Measurements from ENCODE around the gene ADARB1.

GRCh38 chr21:45084121-45084520 lies 9.7 kb downstream of the ADARB1 start:
- TF ChIP-seq POLR2AphosphoS5 (IDR thresholded peaks at IDR 0.05; ENCODE audit: low read depth, low read length), result no peak
- TF ChIP-seq POLR2A (IDR thresholded peaks at IDR 0.05; ENCODE audit: low read depth, low read length), result no peak
- TF ChIP-seq TAF1 (IDR thresholded peaks at IDR 0.05; ENCODE audit: borderline replicate concordance, low read depth, low read length), result no peak

Measured in GM12892 (cell line).